ENCODE data around the gene LY6G6C. TPM values are rescaled to one million over a fixed set of nuclear protein-coding genes. Genes with fewer than 3 reads are reported as not detected.

The LY6G6C gene
- total and polyA plus RNA-seq, 10 of the 15 experiments (the other 5 are each of a cell fraction or from before 2014, with no cell fraction given) = not detected

- no peak for TF ChIP-seq CTCF (IDR thresholded peaks at IDR 0.05 in 2 of 3, conservative IDR thresholded peaks at IDR 0.05 in 1 of 3; ENCODE audit: control insufficient read depth in 2 of 3, extremely low read depth in 1 of 3, insufficient read depth in 1 of 3, low read depth in 3 of 3, low read length in 3 of 3)
- no peak for TF ChIP-seq HCFC1 (IDR thresholded peaks at IDR 0.05; ENCODE audit: low read length)
- TF ChIP-seq BRCA1 (IDR thresholded peaks at IDR 0.05; ENCODE audit: low read depth, low read length) = no peak
Observed at GRCh38 chr6:31720196-31720770, 1.3 kb downstream of the LY6G6C start (continued).

GRCh38 chr6:31719001-31719400 is 2.5 kb downstream of the LY6G6C start:
- CTCF ChIA-PET = no interaction called here
- intact Hi-C loops (cut with micrococcal nuclease; ENCODE audit: unreplicated experiment) = no loop called here

More at GRCh38 chr6:31719001-31719400, 2.5 kb downstream of the LY6G6C start:
- Histone ChIP-seq H3K27me3 (replicated peaks in 1 of 2; ENCODE audit: control insufficient read depth in 2 of 2, insufficient read depth in 2 of 2, low read length in 1 of 2) (no peaks in the 10 kb centered on the region; a peak in 2 of 4 replicates), H3K4me3 (no peak overlapping the region), H3K79me2 (ENCODE audit: control insufficient read depth, insufficient read depth, low read length) (no peaks in the 10 kb centered on the region), H3K9ac (ENCODE audit: control insufficient read depth, insufficient read depth, low read length) (no peak overlapping the region), H3K27ac (ENCODE audit: control insufficient read depth, insufficient read depth) (no peak overlapping the region), H3K4me2 (ENCODE audit: control insufficient read depth, insufficient read depth) (no peak overlapping the region), H3K36me3 (ENCODE audit: control insufficient read depth in 2 of 2, insufficient read depth in 2 of 2, low read length in 1 of 2) (no peaks in the 10 kb centered on the region), H2AFZ (ENCODE audit: control insufficient read depth, low read depth, low read length) (no peak overlapping the region), H3K9me3 (replicated peaks; ENCODE audit: control insufficient read depth, insufficient read depth, low read length) (no peaks in the 10 kb centered on the region), H4K20me1 (ENCODE audit: control insufficient read depth, insufficient read depth) (no peaks in the 10 kb centered on the region), H3K4me1 (ENCODE audit: control insufficient read depth, insufficient read depth, low read length) (no peaks in the 10 kb centered on the region)
- ATAC-seq = no peak
- TF ChIP-seq POLR2AphosphoS2 (IDR thresholded peaks at IDR 0.05; ENCODE audit: low read depth, low read length) = no peak
- no peak for TF ChIP-seq FOXK2 (IDR thresholded peaks at IDR 0.05)
- TF ChIP-seq KLF5 (IDR thresholded peaks at IDR 0.05; ENCODE audit: partially characterized antibody) = no peak
- TF ChIP-seq MLLT1 (IDR thresholded peaks at IDR 0.05) = no peak
- TF ChIP-seq ZNF217 (IDR thresholded peaks at IDR 0.05) = no peak
- no peak for TF ChIP-seq HCFC1 (IDR thresholded peaks at IDR 0.05; ENCODE audit: low read length)
- no peak for TF ChIP-seq ZNF592 (IDR thresholded peaks at IDR 0.05)
- TF ChIP-seq PAX8 (IDR thresholded peaks at IDR 0.05) = no peak
- no peak for TF ChIP-seq ZNF207 (IDR thresholded peaks at IDR 0.05; ENCODE audit: borderline replicate concordance)
- TF ChIP-seq NR2F1 (conservative IDR thresholded peaks at IDR 0.05) = no peak
- TF ChIP-seq SPI1 (IDR thresholded peaks at IDR 0.05; ENCODE audit: borderline replicate concordance, insufficient read depth, low read depth, low read length) = no peak
- no peak for TF ChIP-seq ZNF24 (IDR thresholded peaks at IDR 0.05)
- no peak for TF ChIP-seq NBN (IDR thresholded peaks at IDR 0.05)
- no peak for TF ChIP-seq ZNF622 (IDR thresholded peaks at IDR 0.05)
- FAIRE-seq = no peak
- WGBS (ENCODE audit: insufficient coverage, insufficient replicate concordance, low lambda C conversion rate, missing lambda C conversion rate) = 33% methylated on average over 6 of the region's 6 CpGs
- no TSS peak for BruUV-seq (replicated peaks)
- DNase-seq (ENCODE audit: low read depth, low spot score) = no peak
- in situ Hi-C loops (cut with MboI) = no loop called here
- ChIA-PET SMC1A (ENCODE audit: uncharacterized antibody, unreplicated experiment) (no interaction called here), RAD21 (ENCODE audit: unreplicated experiment) (no interaction called here), POLR2A (interaction anchor here (0.8 kb wide), 1 partner anchor 87 kb away, joined by 3 read pairs; the partner anchor contains the start of gene LSM2)

All from GM12878 (cell line).